HL-60 (cell line): Measurements from ENCODE around the gene SULT6B1.
"Not testable (repeated sequence)": the region's sequence is repeated elsewhere in the genome, so short reads cannot be mapped to it uniquely, and the experiment has no call there.

Experiments
- DNase-seq, 2 experiments: peaks; one replicate each; pipeline ENCODE4 v3.0.0-alpha.2; 2010 to 2020; ENCODE audit warnings: low read depth in 1 of 2, low spot score in 1 of 2
- H3K27ac ChIP-seq: fragments of 250-450 bp; sonication (Bioruptor Pico); replicated peaks from 2 replicates; pipeline ENCODE4 v1.5.1; 2020; ENCODE audit warnings: mild to moderate bottlenecking, moderate library complexity
- H3K27me3 ChIP-seq: fragments of 250-450 bp; sonication (Bioruptor Pico); 2 replicates; pipeline ENCODE4 v1.5.1; 2021; ENCODE audit warnings: mild to moderate bottlenecking, moderate library complexity; ENCODE audit not compliant: insufficient read depth, poor library complexity, severe bottlenecking
- H3K4me3 ChIP-seq: replicated peaks from 2 replicates; pipeline ENCODE4 v1.5.1; 2011; ENCODE audit warnings: mild to moderate bottlenecking, control low read depth, low read length; ENCODE audit not compliant: insufficient read depth
- CTCF ChIP-seq: IDR thresholded peaks from one replicate; pipeline ENCODE4 v1.5.1; 2011; ENCODE audit warnings: low read length, control low read depth, inconsistent platforms; ENCODE audit not compliant: insufficient read depth
- GABPA ChIP-seq: IDR thresholded peaks from 2 replicates; pipeline ENCODE4 v1.6.1; 2012; ENCODE audit warnings: low read depth
- POLR2AphosphoS5 ChIP-seq: IDR thresholded peaks from 2 replicates; pipeline ENCODE4 v1.6.1; 2012; ENCODE audit warnings: low read depth
- SPI1 ChIP-seq: IDR thresholded peaks from 2 replicates; pipeline ENCODE4 v1.6.1; 2012; ENCODE audit warnings: low read depth, mild to moderate bottlenecking, borderline replicate concordance
- TF ChIP-seq, protein P1 (sequence below): IDR thresholded peaks from 2 replicates; pipeline ENCODE4 v1.6.1; 2012; ENCODE audit warnings: low read depth; ENCODE audit not compliant: insufficient replicate concordance

SULT6B1 gene

DNA sequence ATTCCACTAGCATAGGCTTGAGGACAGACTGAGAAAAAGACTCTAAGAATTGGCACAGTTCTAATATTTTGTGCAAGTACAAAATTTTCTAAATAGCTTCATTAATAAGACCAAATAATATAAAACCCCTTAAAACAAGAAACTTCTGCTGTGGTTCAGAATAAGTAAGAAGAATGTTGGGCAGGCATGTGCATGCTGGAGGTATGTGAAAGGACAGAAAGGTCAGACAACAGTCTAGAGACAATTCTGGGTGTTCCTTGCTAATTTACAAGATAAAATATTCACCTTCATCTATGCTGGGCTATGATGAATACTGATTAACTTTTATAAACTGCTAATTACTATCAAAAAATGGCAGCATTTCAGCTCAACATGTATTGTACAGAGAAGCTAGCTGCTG lies 22.7 kb upstream of the SULT6B1 start:
- H3K4me3 ChIP-seq = no peak overlapping the region
- TF ChIP-seq CTCF (no peak), SPI1 (no peak), POLR2AphosphoS5 (no peak), GABPA (no peak)
- TF ChIP-seq, protein P1, sequence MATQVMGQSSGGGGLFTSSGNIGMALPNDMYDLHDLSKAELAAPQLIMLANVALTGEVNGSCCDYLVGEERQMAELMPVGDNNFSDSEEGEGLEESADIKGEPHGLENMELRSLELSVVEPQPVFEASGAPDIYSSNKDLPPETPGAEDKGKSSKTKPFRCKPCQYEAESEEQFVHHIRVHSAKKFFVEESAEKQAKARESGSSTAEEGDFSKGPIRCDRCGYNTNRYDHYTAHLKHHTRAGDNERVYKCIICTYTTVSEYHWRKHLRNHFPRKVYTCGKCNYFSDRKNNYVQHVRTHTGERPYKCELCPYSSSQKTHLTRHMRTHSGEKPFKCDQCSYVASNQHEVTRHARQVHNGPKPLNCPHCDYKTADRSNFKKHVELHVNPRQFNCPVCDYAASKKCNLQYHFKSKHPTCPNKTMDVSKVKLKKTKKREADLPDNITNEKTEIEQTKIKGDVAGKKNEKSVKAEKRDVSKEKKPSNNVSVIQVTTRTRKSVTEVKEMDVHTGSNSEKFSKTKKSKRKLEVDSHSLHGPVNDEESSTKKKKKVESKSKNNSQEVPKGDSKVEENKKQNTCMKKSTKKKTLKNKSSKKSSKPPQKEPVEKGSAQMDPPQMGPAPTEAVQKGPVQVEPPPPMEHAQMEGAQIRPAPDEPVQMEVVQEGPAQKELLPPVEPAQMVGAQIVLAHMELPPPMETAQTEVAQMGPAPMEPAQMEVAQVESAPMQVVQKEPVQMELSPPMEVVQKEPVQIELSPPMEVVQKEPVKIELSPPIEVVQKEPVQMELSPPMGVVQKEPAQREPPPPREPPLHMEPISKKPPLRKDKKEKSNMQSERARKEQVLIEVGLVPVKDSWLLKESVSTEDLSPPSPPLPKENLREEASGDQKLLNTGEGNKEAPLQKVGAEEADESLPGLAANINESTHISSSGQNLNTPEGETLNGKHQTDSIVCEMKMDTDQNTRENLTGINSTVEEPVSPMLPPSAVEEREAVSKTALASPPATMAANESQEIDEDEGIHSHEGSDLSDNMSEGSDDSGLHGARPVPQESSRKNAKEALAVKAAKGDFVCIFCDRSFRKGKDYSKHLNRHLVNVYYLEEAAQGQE = no peak
- H3K27me3 ChIP-seq = no peaks in the 10 kb centered on the region
- H3K27ac ChIP-seq = no peak overlapping the region
- no peak for DNase-seq

GRCh38 chr2:37206760-37207159 lies 18.3 kb upstream of the SULT6B1 start:
- not testable (repeated sequence) for H3K27me3 ChIP-seq, H3K4me3 ChIP-seq, H3K27ac ChIP-seq, DNase-seq

DNA sequence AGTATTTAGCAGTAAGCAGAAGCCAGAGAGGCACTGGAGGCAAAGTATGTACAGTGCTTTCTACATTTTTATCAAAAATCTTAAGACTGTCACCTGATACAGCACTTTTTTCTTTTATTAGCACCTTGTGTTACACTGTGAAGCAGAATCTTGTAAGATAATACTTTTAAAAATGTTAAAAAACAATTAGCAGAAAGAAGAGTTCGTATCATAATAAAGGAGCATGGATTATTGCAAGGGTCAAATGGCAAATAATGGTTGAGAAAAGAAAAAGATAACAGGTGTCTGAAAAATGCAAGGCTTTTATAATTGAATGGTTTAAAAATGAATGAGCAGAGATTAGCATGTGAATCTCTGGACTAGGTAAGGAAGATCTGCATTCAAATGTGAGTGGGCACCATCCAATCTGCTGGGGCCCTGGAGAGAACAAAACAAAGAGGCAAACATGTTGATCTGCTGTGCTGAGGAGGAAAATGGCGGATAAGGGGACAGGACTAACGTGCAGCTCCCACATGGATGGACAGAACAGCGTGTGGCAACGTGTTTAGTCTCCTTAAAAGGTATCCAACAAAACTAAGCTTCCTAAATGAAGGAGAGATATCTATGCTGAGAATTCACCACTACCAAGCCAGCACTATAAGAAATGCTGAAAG lies 17.3 kb upstream of the SULT6B1 start:
- H3K4me3 ChIP-seq = no peak overlapping the region
- H3K27me3 ChIP-seq = no peaks in the 10 kb centered on the region
- no peak overlapping the region for H3K27ac ChIP-seq
- TF ChIP-seq POLR2AphosphoS5 (peak; percentile 28; the same call in 1 of the 2 replicates), SPI1 (no peak), CTCF (no peak)
- DNase-seq = no peak

DNA sequence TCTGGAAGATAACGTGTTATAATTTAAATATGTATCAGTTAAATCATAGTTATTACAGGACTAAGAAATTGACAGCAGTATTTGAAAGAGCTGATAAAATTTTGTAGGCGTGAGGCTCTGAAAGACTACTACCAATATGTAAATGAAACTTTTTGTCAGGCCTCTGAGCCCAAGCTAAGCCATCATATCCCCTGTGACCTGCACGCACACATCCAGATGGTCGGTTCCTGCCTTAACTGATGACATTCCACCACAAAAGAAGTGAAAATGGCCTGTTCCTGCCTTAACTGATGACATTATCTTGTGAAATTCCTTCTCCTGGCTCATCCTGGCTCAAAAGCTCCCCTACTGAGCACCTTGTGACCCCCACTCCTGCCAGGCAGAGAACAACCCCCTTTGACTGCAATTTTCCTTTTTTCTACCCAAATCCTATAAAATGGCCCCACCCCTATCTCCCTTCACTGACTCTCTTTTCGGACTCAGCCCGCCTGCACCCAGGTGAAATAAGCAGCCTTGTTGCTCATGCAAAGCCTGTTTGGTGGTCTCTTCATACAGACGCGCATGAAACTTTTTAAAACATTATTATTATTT lies 16.7 kb upstream of the SULT6B1 start:
- H3K27ac ChIP-seq, DNase-seq, H3K4me3 ChIP-seq, H3K27me3 ChIP-seq: not testable (repeated sequence)

- Histone ChIP-seq H3K4me3 (no peak overlapping the region), H3K27ac (no peak overlapping the region), H3K27me3 (no peaks in the 10 kb centered on the region)
- no peak for TF ChIP-seq GABPA
- TF ChIP-seq CTCF = no peak
- TF ChIP-seq, protein P1 = no peak
- TF ChIP-seq POLR2AphosphoS5 = no peak
- no peak for TF ChIP-seq SPI1
- DNase-seq = no peak
Measured at GRCh38 chr2:37203708-37204107, 15.2 kb upstream of the SULT6B1 start.
